Kidney glomerular epithelial cell (primary cell): Measurements from ENCODE around the gene FOSB.

ENCODE experiments used
- DNase-seq: peaks from one replicate; lab custom pipeline; 2025; lab: John Stamatoyannopoulos, UW

FOSB gene

GRCh38 chr19:45468803-45469131 is 971 bp downstream of the FOSB start:
- DNase-seq = no peak

DNA sequence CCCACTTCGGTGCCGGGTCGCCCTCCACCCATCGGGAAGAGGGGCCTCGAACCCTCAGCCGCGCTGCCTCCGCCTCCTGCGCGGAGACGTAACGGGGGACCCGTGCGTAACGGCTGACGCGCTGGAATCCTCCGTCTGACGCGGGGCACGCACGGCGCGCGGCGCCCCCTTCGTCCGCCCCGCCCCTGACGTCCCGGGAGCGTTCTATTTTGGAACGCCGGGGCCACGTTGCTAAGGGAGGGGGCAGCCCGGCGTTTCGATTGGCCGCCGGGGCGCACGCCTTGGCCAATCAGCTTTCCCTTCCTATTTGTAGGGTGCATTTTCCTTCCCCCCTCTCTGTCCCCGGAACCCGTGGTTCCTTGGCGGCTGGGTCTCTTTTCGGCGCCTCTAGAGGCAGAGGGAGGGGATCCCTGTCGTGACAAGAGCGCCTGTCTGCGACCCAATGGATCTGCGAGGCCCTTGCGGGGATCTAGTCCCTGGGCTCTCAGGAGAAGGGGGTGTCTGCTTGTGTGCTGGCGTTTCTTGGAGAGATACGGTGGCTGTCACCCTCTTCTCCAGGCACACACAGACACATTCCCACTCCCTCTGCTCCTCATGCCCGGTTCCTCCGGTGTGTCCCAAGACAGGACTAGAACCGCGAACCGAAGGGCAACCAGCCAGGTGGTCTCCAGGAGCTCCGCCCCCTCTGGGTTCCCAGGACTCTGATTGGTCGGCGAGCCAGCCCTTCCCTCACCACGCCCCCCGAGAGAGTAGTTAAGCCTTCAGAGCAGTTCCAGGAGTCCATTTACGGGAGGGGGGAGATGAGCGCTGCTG is 1.5 kb downstream of the FOSB start:
- DNase-seq = peak; percentile 84

DNA sequence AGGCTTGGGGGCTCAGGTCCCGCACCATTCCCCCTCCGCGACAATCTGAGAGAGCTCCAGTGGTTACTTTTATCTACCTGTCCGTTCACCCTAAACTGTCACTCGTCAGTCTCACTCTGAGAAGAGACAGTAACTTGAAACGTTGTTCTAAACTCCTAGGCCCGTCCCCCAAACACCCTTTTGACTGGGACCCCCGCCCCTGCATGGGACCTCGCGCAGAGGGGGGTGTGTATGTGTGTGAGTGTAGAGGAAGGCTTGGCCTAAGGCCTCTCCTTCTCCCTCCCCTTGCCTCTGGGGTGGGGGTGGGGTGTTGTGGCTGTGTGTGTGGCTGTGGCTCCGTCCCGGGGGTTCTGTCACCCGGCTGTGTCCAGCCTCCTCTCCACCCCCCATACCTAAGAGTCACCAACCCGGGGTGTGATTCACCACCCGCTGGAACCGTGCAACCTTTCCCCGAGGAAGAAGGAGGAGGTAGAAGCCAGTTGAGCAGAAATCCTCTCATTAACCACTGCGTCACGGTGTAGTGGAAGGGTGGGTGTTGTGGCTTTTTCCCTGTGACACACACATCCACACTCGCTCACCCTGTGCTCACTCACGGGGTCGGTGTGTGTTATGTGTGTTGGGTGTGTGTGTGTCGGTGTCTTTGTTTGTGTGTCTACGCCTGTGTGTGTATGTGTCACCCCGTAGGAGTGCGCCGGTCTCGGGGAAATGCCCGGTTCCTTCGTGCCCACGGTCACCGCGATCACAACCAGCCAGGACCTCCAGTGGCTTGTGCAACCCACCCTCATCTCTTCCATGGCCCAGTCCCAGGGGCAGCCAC is 2.4 kb downstream of the FOSB start:
- DNase-seq = peak; percentile 84

DNA sequence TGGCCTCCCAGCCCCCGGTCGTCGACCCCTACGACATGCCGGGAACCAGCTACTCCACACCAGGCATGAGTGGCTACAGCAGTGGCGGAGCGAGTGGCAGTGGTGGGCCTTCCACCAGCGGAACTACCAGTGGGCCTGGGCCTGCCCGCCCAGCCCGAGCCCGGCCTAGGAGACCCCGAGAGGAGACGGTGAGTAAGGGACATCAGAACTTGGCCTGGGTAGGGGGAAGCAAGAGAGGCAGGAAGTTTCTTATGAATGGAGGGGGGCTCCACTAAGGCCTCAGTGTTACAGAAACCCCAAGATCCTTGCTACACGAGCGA is 2.9 kb downstream of the FOSB start:
- DNase-seq = no peak

DNA sequence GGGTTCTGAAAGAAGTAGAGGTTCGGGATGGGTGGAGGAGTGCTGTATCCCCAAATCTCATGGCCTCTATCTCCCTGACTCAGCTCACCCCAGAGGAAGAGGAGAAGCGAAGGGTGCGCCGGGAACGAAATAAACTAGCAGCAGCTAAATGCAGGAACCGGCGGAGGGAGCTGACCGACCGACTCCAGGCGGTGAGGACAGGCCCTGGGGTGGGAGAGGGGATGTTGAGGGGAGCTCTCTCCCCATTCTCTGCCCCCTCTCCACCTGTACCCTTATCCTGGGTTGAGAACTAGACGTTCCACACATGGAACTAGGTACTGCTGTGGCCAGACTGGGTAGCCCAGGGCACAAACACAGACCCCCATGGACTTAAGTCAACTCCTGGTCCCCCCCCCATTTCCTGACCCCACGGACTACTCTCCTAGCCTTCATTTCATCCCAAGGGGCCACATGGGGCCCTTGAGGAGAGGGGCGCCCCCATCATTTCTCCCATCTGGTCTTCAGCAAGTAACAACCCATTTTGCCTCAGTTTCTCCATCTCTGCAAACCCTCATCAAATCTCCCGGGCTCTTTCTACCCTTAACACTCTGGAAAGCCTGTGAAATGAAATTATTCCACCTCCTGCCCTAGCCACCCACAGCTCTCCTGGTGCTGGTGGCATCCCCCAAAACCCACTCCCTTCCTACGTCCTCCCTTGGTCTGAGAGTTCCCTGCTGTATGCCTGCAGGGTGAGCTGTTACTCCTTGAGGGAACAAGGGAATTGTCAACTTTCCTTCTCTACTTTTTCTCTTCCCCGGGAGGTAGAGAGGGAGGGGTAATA is 3.5 kb downstream of the FOSB start:
- DNase-seq = no peak

DNA sequence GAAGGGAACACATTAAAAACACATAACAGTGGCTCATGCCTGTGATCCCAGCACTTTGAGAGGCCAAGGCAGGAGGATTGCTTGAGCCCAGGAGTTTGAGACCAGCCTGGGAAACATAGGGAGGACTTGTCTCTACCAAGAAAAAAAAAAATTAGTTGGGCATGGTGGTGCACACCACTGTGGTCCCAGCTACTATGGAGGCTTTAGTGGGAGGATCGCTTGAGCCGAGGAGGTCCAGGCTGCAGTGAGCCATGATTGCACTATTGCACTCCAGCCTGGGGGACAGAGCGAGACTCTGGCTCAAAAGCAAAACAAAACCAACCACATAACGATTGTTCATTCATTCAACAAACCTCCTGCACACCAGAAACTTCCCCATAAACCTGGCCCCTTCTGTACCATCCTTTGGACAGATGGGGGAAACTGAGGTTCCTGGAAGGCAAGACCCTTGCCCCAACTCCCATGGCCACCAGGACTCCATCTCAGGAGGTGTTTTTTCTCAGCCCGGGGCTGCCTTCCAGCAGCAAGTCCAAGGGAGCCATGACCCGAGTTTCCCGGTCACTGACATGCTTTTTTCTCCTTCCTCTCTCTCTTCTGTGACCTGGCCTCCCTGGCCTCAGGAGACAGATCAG is 4.3 kb downstream of the FOSB start:
- no peak for DNase-seq

GRCh38 chr19:45472563-45473366 is 5.0 kb downstream of the FOSB start:
- DNase-seq = no peak

DNA sequence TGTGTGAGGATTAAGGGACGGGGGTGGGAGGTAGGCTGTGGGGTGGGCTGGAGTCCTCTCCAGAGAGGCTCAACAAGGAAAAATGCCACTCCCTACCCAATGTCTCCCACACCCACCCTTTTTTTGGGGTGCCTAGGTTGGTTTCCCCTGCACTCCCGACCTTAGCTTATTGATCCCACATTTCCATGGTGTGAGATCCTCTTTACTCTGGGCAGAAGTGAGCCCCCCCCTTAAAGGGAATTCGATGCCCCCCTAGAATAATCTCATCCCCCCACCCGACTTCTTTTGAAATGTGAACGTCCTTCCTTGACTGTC is 5.5 kb downstream of the FOSB start:
- no peak for DNase-seq

DNA sequence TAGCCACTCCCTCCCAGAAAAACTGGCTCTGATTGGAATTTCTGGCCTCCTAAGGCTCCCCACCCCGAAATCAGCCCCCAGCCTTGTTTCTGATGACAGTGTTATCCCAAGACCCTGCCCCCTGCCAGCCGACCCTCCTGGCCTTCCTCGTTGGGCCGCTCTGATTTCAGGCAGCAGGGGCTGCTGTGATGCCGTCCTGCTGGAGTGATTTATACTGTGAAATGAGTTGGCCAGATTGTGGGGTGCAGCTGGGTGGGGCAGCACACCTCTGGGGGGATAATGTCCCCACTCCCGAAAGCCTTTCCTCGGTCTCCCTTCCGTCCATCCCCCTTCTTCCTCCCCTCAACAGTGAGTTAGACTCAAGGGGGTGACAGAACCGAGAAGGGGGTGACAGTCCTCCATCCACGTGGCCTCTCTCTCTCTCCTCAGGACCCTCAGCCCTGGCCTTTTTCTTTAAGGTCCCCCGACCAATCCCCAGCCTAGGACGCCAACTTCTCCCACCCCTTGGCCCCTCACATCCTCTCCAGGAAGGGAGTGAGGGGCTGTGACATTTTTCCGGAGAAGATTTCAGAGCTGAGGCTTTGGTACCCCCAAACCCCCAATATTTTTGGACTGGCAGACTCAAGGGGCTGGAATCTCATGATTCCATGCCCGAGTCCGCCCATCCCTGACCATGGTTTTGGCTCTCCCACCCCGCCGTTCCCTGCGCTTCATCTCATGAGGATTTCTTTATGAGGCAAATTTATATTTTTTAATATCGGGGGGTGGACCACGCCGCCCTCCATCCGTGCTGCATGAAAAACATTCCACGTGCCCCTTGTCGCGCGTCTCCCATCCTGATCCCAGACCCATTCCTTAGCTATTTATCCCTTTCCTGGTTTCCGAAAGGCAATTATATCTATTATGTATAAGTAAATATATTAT is 6.1 kb downstream of the FOSB start:
- no peak for DNase-seq

DNA sequence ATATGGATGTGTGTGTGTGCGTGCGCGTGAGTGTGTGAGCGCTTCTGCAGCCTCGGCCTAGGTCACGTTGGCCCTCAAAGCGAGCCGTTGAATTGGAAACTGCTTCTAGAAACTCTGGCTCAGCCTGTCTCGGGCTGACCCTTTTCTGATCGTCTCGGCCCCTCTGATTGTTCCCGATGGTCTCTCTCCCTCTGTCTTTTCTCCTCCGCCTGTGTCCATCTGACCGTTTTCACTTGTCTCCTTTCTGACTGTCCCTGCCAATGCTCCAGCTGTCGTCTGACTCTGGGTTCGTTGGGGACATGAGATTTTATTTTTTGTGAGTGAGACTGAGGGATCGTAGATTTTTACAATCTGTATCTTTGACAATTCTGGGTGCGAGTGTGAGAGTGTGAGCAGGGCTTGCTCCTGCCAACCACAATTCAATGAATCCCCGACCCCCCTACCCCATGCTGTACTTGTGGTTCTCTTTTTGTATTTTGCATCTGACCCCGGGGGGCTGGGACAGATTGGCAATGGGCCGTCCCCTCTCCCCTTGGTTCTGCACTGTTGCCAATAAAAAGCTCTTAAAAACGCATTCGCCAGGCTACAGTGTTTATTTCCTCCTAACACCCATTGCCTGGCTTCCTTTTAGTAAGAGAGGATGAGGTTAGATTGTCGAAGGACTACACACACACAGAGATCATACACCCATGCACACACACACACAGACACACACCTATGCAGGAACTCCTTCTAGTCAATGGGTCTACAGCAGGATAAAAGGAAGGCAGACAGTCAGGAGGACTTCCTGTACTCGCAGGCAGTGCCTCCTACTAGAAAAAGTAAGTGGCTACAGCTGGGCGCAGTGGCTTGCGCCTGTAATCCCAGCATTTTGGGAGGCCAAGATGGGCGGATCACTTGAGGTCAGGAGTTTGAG is 7.1 kb downstream of the FOSB start:
- no peak for DNase-seq

- DNase-seq = no peak
Measured at GRCh38 chr19:45475537-45476291, 7.9 kb downstream of the FOSB start.

DNA sequence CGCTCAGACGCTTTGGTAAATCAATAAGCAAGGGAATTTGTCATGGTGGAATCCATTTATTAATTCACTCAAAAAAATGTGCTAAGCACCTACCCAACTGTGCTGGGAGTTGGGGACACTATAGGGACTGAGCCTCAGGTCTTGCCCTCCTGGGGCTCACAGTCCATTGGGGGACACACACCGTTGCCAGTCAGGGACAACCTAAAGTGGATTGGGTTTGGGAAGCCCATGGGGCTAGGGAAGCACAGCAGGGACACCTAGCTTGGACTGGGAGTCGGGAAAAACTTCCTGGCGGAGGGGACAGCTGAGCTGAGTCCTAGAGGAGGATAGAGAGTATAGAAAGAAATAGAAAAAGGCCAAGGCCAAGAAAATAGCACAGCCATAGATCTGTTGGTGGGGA is 8.5 kb downstream of the FOSB start:
- DNase-seq = no peak

DNA sequence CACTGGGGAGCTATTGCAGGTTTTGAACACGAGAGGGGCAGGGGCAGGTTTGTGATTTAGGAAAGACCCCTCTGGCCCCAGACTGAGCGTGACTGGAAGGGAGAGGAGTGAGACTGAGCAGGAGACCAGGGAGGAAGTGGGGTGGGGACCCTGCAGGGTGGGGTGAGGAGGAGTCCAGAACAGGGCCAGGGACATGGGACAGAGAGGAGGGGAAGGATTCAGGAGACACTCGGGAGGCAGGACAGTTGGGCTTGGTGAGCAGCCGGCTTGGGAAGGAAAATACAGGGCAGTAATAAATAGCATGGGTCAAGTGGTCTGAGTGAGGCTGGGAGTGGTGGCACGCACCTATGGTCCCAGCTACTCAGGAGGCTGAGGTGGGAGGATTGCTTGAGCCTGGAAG is 9.4 kb downstream of the FOSB start:
- no peak for DNase-seq

DNA sequence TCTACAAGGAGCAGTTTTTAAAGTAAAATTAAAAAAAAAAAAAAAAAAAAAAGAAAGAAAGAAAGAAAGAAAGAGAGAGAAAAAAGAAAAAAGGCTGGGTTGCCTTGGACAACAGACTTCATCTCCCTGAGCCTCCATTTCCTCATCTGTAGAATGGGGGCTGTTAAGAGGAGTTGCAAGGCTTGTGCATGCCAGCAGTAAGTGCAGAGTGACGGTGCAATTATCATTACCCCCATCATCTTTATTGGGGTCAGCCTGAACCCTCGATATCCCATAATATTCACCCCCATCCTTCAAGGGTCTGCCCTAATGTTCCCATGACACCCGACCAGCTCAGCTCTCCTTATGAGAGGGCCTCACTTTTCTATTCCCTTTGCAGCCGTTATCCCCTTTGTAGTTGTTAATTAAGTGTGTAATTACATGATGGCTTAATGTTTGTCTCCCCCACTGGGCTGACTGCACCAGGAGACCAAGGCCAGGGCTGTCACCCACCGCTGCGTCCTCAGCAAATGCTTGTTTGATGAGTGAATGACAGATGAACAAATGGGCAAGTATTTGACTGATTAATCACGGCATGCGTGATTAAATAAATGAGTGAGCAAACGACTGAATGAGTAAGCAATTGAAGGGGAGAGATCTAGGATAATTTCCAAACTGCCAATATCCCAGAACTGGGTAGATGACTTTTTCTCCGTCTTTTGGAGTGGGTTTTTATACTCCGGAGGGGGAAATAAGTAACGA is 10.1 kb downstream of the FOSB start:
- DNase-seq = peak; percentile 90

GRCh38 chr19:45478454-45479238 is 10.8 kb downstream of the FOSB start:
- DNase-seq = peak; percentile 92

- DNase-seq = no peak
Measured at GRCh38 chr19:45483033-45483432, 15.2 kb downstream of the FOSB start.

- no peak for DNase-seq
Measured at GRCh38 chr19:45484273-45484945, 16.6 kb downstream of the FOSB start.
